Measurements from ENCODE around the gene OR4X1.

- TF ChIP-seq CTCF (conservative IDR thresholded peaks at IDR 0.05 in 1 of 2, IDR thresholded peaks at IDR 0.05 in 1 of 2; ENCODE audit: low read depth in 1 of 2, low read length in 2 of 2) = no peak
- TF ChIP-seq EZH2 (IDR thresholded peaks at IDR 0.05; ENCODE audit: low read length, missing control alignments) = no peak
Measured at GRCh38 chr11:48216510-48216909, 47.2 kb upstream of the OR4X1 start, which contains the start of gene OR4B1.

Measured in fibroblast of lung (primary cell).